ENCODE results near the gene PAPPA.

GRCh38 chr9:116223926-116224325, 70.3 kb downstream of the PAPPA start:
- TF ChIP-seq, protein P1, sequence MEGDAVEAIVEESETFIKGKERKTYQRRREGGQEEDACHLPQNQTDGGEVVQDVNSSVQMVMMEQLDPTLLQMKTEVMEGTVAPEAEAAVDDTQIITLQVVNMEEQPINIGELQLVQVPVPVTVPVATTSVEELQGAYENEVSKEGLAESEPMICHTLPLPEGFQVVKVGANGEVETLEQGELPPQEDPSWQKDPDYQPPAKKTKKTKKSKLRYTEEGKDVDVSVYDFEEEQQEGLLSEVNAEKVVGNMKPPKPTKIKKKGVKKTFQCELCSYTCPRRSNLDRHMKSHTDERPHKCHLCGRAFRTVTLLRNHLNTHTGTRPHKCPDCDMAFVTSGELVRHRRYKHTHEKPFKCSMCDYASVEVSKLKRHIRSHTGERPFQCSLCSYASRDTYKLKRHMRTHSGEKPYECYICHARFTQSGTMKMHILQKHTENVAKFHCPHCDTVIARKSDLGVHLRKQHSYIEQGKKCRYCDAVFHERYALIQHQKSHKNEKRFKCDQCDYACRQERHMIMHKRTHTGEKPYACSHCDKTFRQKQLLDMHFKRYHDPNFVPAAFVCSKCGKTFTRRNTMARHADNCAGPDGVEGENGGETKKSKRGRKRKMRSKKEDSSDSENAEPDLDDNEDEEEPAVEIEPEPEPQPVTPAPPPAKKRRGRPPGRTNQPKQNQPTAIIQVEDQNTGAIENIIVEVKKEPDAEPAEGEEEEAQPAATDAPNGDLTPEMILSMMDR (conservative IDR thresholded peaks at IDR 0.05; ENCODE audit: low read length): no peak
- no peak for TF ChIP-seq EZH2phosphoT487 (IDR thresholded peaks at IDR 0.05; ENCODE audit: borderline replicate concordance)
